WERI-Rb-1 (cell line): ENCODE measurements around the gene NUP98.

Experiments
- DNase-seq: peaks from one replicate; pipeline ENCODE4 v3.0.0-alpha.2; 2020
- H3K27ac ChIP-seq: fragments of 250-450 bp; sonication (Bioruptor Pico); 2 replicates; pipeline ENCODE4 v1.5.1; 2020; ENCODE audit warnings: mild to moderate bottlenecking, moderate library complexity
- H3K27me3 ChIP-seq: fragments of 250-450 bp; sonication (Bioruptor Pico); 2 replicates; pipeline ENCODE4 v1.5.1; 2021; ENCODE audit warnings: mild to moderate bottlenecking, low read depth, moderate library complexity; ENCODE audit not compliant: insufficient read depth, severe bottlenecking
- H3K36me3 ChIP-seq: fragments of 250-450 bp; sonication (Bioruptor Pico); 2 replicates; pipeline ENCODE4 v1.5.1; 2020; ENCODE audit warnings: mild to moderate bottlenecking, moderate library complexity
- H3K4me3 ChIP-seq: 2 replicates; pipeline ENCODE4 v1.5.1; 2011; ENCODE audit warnings: low read depth, mild to moderate bottlenecking, control low read depth, low read length
- H3K9me3 ChIP-seq: fragments of 250-450 bp; sonication (Bioruptor Pico); 2 replicates; pipeline ENCODE4 v1.5.1; 2021; ENCODE audit warnings: mild to moderate bottlenecking, moderate library complexity; ENCODE audit not compliant: severe bottlenecking
- TF ChIP-seq, protein P1 (sequence below): IDR thresholded peaks from 2 replicates; pipeline ENCODE4 v1.5.1; 2011; ENCODE audit warnings: low read depth, mild to moderate bottlenecking, control low read depth, inconsistent platforms, low read length

The NUP98 gene

DNA sequence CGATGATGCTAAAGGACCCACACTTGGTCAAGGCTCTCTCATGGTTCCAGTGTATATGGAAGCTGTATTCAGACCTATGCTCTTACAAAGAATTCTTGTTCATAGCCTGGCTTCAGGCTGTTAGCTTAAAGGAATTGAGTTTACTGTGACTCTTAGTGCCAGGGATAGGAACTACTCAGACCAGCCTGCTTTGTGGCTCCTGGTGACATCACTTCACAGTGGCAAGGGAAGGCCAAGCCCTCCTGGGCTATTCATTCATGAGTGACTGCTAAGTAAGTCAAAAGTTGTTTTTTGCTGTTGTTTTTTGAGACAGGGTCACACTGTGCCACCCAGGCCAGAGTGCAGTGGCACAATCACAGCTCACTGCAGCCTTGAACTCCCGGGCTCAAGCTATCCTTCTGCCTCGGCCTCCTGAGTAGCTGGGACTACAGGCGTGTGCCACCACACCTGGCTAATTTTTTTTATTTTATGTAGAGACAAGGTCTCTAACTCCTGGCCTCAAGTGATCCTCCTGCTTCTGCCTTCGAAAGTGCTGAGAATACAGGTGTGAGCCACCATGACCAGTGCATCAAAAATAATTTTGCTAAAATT, 165.2 kb downstream of the NUP98 start:
- H3K27me3 ChIP-seq: no peaks in the 10 kb centered on the region
- no peak for DNase-seq
- H3K9me3 ChIP-seq: no peaks in the 10 kb centered on the region
- TF ChIP-seq, protein P1, sequence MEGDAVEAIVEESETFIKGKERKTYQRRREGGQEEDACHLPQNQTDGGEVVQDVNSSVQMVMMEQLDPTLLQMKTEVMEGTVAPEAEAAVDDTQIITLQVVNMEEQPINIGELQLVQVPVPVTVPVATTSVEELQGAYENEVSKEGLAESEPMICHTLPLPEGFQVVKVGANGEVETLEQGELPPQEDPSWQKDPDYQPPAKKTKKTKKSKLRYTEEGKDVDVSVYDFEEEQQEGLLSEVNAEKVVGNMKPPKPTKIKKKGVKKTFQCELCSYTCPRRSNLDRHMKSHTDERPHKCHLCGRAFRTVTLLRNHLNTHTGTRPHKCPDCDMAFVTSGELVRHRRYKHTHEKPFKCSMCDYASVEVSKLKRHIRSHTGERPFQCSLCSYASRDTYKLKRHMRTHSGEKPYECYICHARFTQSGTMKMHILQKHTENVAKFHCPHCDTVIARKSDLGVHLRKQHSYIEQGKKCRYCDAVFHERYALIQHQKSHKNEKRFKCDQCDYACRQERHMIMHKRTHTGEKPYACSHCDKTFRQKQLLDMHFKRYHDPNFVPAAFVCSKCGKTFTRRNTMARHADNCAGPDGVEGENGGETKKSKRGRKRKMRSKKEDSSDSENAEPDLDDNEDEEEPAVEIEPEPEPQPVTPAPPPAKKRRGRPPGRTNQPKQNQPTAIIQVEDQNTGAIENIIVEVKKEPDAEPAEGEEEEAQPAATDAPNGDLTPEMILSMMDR: no peak
- no peak overlapping the region for H3K4me3 ChIP-seq
- H3K27ac ChIP-seq: no peak overlapping the region
- H3K36me3 ChIP-seq: no peaks in the 10 kb centered on the region

DNA sequence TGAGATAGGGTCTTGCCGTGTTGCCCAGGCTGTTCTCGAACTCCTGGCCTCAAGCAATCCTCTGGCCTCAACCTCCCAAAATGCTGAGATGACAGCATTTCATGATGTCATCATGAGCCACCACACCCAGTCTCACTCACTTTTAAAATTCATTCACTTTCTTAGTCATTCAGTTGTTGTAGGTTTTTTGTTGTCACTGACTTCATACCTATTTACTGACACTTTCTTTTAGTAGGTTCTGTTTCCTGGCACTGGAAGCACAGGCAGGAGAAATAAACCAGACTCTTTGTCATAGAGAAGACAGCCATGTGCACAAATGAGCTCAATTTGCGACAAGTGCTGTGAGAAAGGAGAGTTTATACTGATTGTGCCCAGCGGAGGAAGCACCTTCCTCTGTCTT, 166.0 kb downstream of the NUP98 start:
- no peaks in the 10 kb centered on the region for H3K27me3 ChIP-seq
- H3K27ac ChIP-seq: no peak overlapping the region
- no peaks in the 10 kb centered on the region for H3K36me3 ChIP-seq
- no peak overlapping the region for H3K4me3 ChIP-seq
- TF ChIP-seq, protein P1: no peak
- no peaks in the 10 kb centered on the region for H3K9me3 ChIP-seq
- no peak for DNase-seq

DNA sequence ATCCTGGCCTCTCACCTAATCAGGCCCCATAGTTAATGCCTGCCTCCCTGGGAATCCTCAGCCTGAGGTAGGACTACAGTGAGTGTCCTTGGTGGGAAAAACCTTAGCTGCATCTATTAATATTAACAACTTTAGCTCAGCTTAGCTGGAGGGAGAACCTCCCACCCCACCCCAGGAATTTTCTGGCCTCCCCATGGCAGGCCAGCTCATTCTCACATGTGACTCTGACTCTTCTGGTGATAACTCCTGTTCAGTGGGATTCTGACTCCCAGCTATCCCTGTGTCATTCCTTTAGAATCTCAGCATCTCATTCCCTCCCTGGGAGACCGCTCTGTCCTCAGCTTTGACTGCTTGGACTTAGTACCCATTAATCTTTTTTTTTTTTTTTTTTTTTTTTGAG, 170.1 kb downstream of the NUP98 start:
- Histone ChIP-seq H3K36me3 (no peaks in the 10 kb centered on the region), H3K27me3 (no peaks in the 10 kb centered on the region), H3K9me3 (peaks cover 3% of the 10 kb centered on the region), H3K4me3 (no peak overlapping the region), H3K27ac (no peak overlapping the region)
- TF ChIP-seq, protein P1: no peak
- DNase-seq: no peak

- Histone ChIP-seq H3K4me3 (no peak overlapping the region), H3K27me3 (no peaks in the 10 kb centered on the region), H3K9me3 (peaks cover 3% of the 10 kb centered on the region), H3K36me3 (no peaks in the 10 kb centered on the region), H3K27ac (no peak overlapping the region)
- TF ChIP-seq, protein P1: no peak
- no peak for DNase-seq
Observed at GRCh38 chr11:3626250-3626960, 170.9 kb downstream of the NUP98 start.
